Esophagus (tissue), 2 donors: ENCODE data around the gene C12orf43. TPM values are rescaled to one million over a fixed set of nuclear protein-coding genes. Genes with fewer than 3 reads are reported as not detected.
"Not testable (repeated sequence)": the region's sequence is repeated elsewhere in the genome, so short reads cannot be mapped to it uniquely, and the experiment has no call there.

Experiments
- H3K27ac ChIP-seq, 2 donors: one replicate each; pipeline ENCODE4 v1.5.1; 2013; ENCODE audit warnings: low read depth in 2 of 2, mild to moderate bottlenecking in 2 of 2, inconsistent platforms in 1 of 2, low read length in 1 of 2, moderate library complexity in 1 of 2
- H3K27me3 ChIP-seq, 2 donors: one replicate each; pipeline ENCODE4 v1.6.1; 2013; ENCODE audit warnings: low read length in 2 of 2, control low read depth in 1 of 2, mild to moderate bottlenecking in 1 of 2; ENCODE audit not compliant: insufficient read depth in 2 of 2, control insufficient read depth in 1 of 2
- H3K36me3 ChIP-seq, 2 donors: one replicate each; pipeline ENCODE4 v1.6.1; 2013; ENCODE audit warnings: low read length in 1 of 2; ENCODE audit not compliant: control insufficient read depth in 2 of 2, insufficient read depth in 2 of 2
- H3K4me1 ChIP-seq, 2 donors: one replicate each; pipeline ENCODE4 v1.6.1; 2013; ENCODE audit warnings: low read length in 1 of 2; ENCODE audit not compliant: control insufficient read depth in 2 of 2, insufficient read depth in 2 of 2
- H3K4me3 ChIP-seq, 2 donors: one replicate each; pipeline ENCODE4 v1.5.1; 2013; ENCODE audit warnings: low read length in 2 of 2, mild to moderate bottlenecking in 2 of 2, low read depth in 1 of 2, moderate library complexity in 1 of 2
- H3K9me3 ChIP-seq, 2 donors: one replicate each; pipeline ENCODE4 v1.6.1; 2013; ENCODE audit warnings: mild to moderate bottlenecking in 2 of 2, low read depth in 1 of 2, low read length in 1 of 2, moderate library complexity in 1 of 2; ENCODE audit not compliant: control insufficient read depth in 2 of 2, insufficient read depth in 1 of 2
- WGBS, 2 donors: extraction: QIAGEN DNeasy Blood & Tissue Kit; methylation state at CpG; one replicate each; pipeline ENCODE4 v1.1.7; 2013; 5-methylcytosine and 5-hydroxymethylcytosine counted together
- polyA plus RNA-seq, 2 donors: library from polyadenylated mRNA; stranded (reverse); fragments of 200-250 nt; gene quantifications; one replicate each; pipeline ENCODE4 v1.2.3, GENCODE V29; 2013
- donor health status: healthy with polysubstance abuse.
- donor health status: Bipolar disorder and iron deficiency.

C12orf43 gene
- 1 to 10 TPM; 5.4 to 9.2 TPM for polyA plus RNA-seq

- Histone ChIP-seq H3K27ac (peak within 1 kb of the TSS; percentile 85 to 88), H3K36me3 (peaks cover 2 to 4% of the 10 kb centered on the region in 2 donors), H3K4me3 (peak within 1 kb of the TSS; percentile 90 to 95), H3K9me3 (no peaks in the 10 kb centered on the region), H3K4me1 (peaks cover 2 to 6% of the 10 kb centered on the region in 2 donors), H3K27me3 (no peaks in the 10 kb centered on the region)
- WGBS, 2 donors = 1 to 2% methylated on average over 34 of the region's 34 CpGs
Measured at GRCh38 chr12:121015825-121016766, at the start of gene C12orf43. Gene C12orf43, minus strand, starts transcription at chr12:121016487. Its CDS starts 13 bp downstream, at chr12:121016474.

GRCh38 chr12:121065345-121065744 lies 49.1 kb upstream of the C12orf43 start:
- Histone ChIP-seq H3K36me3 (no peaks in the 10 kb centered on the region), H3K27me3 (no peaks in the 10 kb centered on the region), H3K4me3 (no peak overlapping the region), H3K27ac (no peak overlapping the region), H3K4me1 (peaks cover 0 to under 1% of the 10 kb centered on the region in 2 donors), H3K9me3 (peaks cover 0 to 2% of the 10 kb centered on the region in 2 donors)
- WGBS, 2 donors = 64 to 77% methylated on average over 2 of the region's 2 CpGs

GRCh38 chr12:121064586-121064985 lies 48.3 kb upstream of the C12orf43 start:
- not testable (repeated sequence) for H3K27me3 ChIP-seq, H3K4me3 ChIP-seq, H3K4me1 ChIP-seq, H3K36me3 ChIP-seq, H3K27ac ChIP-seq, H3K9me3 ChIP-seq
- 89 to 91% methylated on average over 12 of the region's 12 CpGs for WGBS, 2 donors

- Histone ChIP-seq H3K4me3 (no peak overlapping the region), H3K9me3 (peaks cover 0 to 2% of the 10 kb centered on the region in 2 donors), H3K27ac (no peak overlapping the region), H3K4me1 (peaks cover 0 to 3% of the 10 kb centered on the region in 2 donors), H3K27me3 (no peaks in the 10 kb centered on the region), H3K36me3 (no peaks in the 10 kb centered on the region)
- 80 to 88% methylated on average over 1 of the region's 1 CpG for WGBS, 2 donors
Measured at GRCh38 chr12:121064116-121064515, 47.8 kb upstream of the C12orf43 start.

- H3K36me3 ChIP-seq = no peaks in the 10 kb centered on the region
- peaks cover 0 to 3% of the 10 kb centered on the region in 2 donors for H3K4me1 ChIP-seq
- no peak overlapping the region for H3K4me3 ChIP-seq
- H3K27me3 ChIP-seq = no peaks in the 10 kb centered on the region
- H3K27ac ChIP-seq = no peak overlapping the region
- WGBS, 2 donors = 82 to 85% methylated on average over 11 of the region's 11 CpGs
- no peaks in the 10 kb centered on the region for H3K9me3 ChIP-seq
Measured at GRCh38 chr12:121062391-121063045, 46.2 kb upstream of the C12orf43 start.

GRCh38 chr12:121061831-121062230 lies 45.5 kb upstream of the C12orf43 start:
- Histone ChIP-seq H3K4me1 (peaks cover 0 to 3% of the 10 kb centered on the region in 2 donors), H3K36me3 (no peaks in the 10 kb centered on the region), H3K4me3 (no peak overlapping the region), H3K27me3 (no peaks in the 10 kb centered on the region), H3K9me3 (no peaks in the 10 kb centered on the region), H3K27ac (no peak overlapping the region)
- 52 to 55% methylated on average over 2 of the region's 2 CpGs for WGBS, 2 donors

GRCh38 chr12:121060149-121061001 lies 44.1 kb upstream of the C12orf43 start:
- H3K9me3 ChIP-seq = no peaks in the 10 kb centered on the region
- H3K4me1 ChIP-seq = peaks cover 0 to 3% of the 10 kb centered on the region in 2 donors
- peak overlapping the region in 1 of 2 donors; percentile 36 for H3K4me3 ChIP-seq
- 44 to 51% methylated on average over 16 of the region's 16 CpGs for WGBS, 2 donors
- H3K27ac ChIP-seq = peak overlapping the region; percentile 35 to 66
- H3K36me3 ChIP-seq = no peaks in the 10 kb centered on the region
- no peaks in the 10 kb centered on the region for H3K27me3 ChIP-seq

GRCh38 chr12:121059031-121059898 lies 43.0 kb upstream of the C12orf43 start:
- Histone ChIP-seq H3K36me3 (no peaks in the 10 kb centered on the region), H3K9me3 (no peaks in the 10 kb centered on the region), H3K27ac (peak overlapping the region in 1 of 2 donors; percentile 7), H3K4me1 (peaks cover 0 to 3% of the 10 kb centered on the region in 2 donors), H3K27me3 (no peaks in the 10 kb centered on the region), H3K4me3 (no peak overlapping the region)
- 80% methylated on average over 10 of the region's 10 CpGs for WGBS, 2 donors
